HepG2 (cell line): ENCODE data around the gene JAKMIP3. TPM values are rescaled to one million over a fixed set of nuclear protein-coding genes. Genes with fewer than 3 reads are reported as not detected.

Source experiments
- ETV5 ChIP-seq: IDR thresholded peaks from 2 replicates; pipeline ENCODE4 v1.6.1; 2018; ENCODE audit warnings: missing biosample characterization, missing genetic modification reagents, inconsistent platforms, borderline replicate concordance
- KMT2B ChIP-seq: IDR thresholded peaks from 2 replicates; pipeline ENCODE4 v1.6.1; 2016; ENCODE audit warnings: missing genetic modification reagents, missing compliant biosample characterization
- MLLT10 ChIP-seq: sonication (generic); formaldehyde crosslinking; IDR thresholded peaks from 2 replicates; pipeline ENCODE4 v1.4.0; 2020; ENCODE audit warnings: missing genetic modification reagents
- NRL ChIP-seq: sonication (generic); formaldehyde crosslinking; IDR thresholded peaks from 2 replicates; pipeline ENCODE4 v1.5.0; 2020; ENCODE audit warnings: missing genetic modification reagents, mild to moderate bottlenecking, moderate library complexity, borderline replicate concordance
- PTBP1 ChIP-seq: fragments of 200-400 bp; formaldehyde crosslinking; IDR thresholded peaks from 2 replicates; pipeline ENCODE4 v1.6.1; 2018; ENCODE audit warnings: low read length, low read depth; ENCODE audit not compliant: poor library complexity, severe bottlenecking
- ZFP36L2 ChIP-seq: sonication (generic); formaldehyde crosslinking; IDR thresholded peaks from 2 replicates; pipeline ENCODE4 v1.4.0; 2020; ENCODE audit warnings: missing genetic modification reagents
- ZFP82 ChIP-seq: sonication (generic); formaldehyde crosslinking; IDR thresholded peaks from 2 replicates; pipeline ENCODE4 v1.5.1; 2020; ENCODE audit warnings: mild to moderate bottlenecking, missing genetic modification reagents, borderline replicate concordance
- ZNF160 ChIP-seq: sonication (generic); formaldehyde crosslinking; IDR thresholded peaks from 2 replicates; pipeline ENCODE4 v1.8.0; 2022; ENCODE audit warnings: mild to moderate bottlenecking, inconsistent platforms, missing genetic modification reagents
- polyA plus RNA-seq, 8 experiments: library from polyadenylated mRNA; depleted of rRNA in 3 of 8; stranded (reverse) in 7 of 8; unstranded in 1 of 8; fragments of >200 nt; fragmentation: Illumina TruSeq in 4 of 8; extraction: Trizol in 4 of 8; gene quantifications; 2 replicates each; pipeline versions ENCODE4 v1.2.1 to v1.2.3, GENCODE V29; 2011 to 2016; ENCODE audit warnings: low read depth in 4 of 8, missing spikeins in 1 of 8, mixed read lengths in 1 of 8; ENCODE audit not compliant: insufficient read depth in 1 of 8
- total RNA-seq, 5 experiments: library from RNA; depleted of rRNA; stranded (reverse); fragments of >200 nt; fragmentation: Illumina TruSeq; extraction: Trizol; gene quantifications; 2 replicates each; pipeline ENCODE4 v1.2.3, GENCODE V29; 2016; ENCODE audit warnings: low read depth in 1 of 5
- TF ChIP-seq, protein P1 (sequence below): sonication (generic); formaldehyde crosslinking; IDR thresholded peaks from 2 replicates; pipeline ENCODE4 v1.4.0; 2020; ENCODE audit warnings: missing genetic modification reagents

The JAKMIP3 gene
- total and polyA plus RNA-seq, 2 of the 13 experiments (the other 11 are each of a cell fraction or from before 2014, with no cell fraction given), result 0.03 to 0.11 TPM

- TF ChIP-seq, protein P1, sequence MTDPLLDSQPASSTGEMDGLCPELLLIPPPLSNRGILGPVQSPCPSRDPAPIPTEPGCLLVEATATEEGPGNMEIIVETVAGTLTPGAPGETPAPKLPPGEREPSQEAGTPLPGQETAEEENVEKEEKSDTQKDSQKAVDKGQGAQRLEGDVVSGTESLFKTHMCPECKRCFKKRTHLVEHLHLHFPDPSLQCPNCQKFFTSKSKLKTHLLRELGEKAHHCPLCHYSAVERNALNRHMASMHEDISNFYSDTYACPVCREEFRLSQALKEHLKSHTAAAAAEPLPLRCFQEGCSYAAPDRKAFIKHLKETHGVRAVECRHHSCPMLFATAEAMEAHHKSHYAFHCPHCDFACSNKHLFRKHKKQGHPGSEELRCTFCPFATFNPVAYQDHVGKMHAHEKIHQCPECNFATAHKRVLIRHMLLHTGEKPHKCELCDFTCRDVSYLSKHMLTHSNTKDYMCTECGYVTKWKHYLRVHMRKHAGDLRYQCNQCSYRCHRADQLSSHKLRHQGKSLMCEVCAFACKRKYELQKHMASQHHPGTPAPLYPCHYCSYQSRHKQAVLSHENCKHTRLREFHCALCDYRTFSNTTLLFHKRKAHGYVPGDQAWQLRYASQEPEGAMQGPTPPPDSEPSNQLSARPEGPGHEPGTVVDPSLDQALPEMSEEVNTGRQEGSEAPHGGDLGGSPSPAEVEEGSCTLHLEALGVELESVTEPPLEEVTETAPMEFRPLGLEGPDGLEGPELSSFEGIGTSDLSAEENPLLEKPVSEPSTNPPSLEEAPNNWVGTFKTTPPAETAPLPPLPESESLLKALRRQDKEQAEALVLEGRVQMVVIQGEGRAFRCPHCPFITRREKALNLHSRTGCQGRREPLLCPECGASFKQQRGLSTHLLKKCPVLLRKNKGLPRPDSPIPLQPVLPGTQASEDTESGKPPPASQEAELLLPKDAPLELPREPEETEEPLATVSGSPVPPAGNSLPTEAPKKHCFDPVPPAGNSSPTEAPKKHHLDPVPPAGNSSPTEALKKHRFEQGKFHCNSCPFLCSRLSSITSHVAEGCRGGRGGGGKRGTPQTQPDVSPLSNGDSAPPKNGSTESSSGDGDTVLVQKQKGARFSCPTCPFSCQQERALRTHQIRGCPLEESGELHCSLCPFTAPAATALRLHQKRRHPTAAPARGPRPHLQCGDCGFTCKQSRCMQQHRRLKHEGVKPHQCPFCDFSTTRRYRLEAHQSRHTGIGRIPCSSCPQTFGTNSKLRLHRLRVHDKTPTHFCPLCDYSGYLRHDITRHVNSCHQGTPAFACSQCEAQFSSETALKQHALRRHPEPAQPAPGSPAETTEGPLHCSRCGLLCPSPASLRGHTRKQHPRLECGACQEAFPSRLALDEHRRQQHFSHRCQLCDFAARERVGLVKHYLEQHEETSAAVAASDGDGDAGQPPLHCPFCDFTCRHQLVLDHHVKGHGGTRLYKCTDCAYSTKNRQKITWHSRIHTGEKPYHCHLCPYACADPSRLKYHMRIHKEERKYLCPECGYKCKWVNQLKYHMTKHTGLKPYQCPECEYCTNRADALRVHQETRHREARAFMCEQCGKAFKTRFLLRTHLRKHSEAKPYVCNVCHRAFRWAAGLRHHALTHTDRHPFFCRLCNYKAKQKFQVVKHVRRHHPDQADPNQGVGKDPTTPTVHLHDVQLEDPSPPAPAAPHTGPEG, result no peak
- TF ChIP-seq MLLT10 (CRISPR knock-in tag), result no peak
- no peak for TF ChIP-seq KMT2B (CRISPR knock-in tag)
- no peak for TF ChIP-seq NRL (CRISPR knock-in tag)
- TF ChIP-seq ETV5 (CRISPR knock-in tag), result no peak
- TF ChIP-seq ZFP82 (CRISPR knock-in tag), result no peak
- TF ChIP-seq ZFP36L2 (CRISPR knock-in tag), result no peak
- no peak for TF ChIP-seq PTBP1
- TF ChIP-seq ZNF160 (CRISPR knock-in tag), result no peak
- TF ChIP-seq, all 625 proteins: peak for 0
Measured at GRCh38 chr10:132100091-132100481, 34.3 kb downstream of the JAKMIP3 start (continued).
